CD4-positive, alpha-beta T cell (primary cell): ENCODE results near the gene GALNT2. TPM values are rescaled to one million over a fixed set of nuclear protein-coding genes. Genes with fewer than 3 reads are reported as not detected.

Source experiments
- ATAC-seq: fragments of 200-7000 bp; cut with Tn5 transposase; one replicate; pipeline ENCODE4 v1.10.0; 2022; ENCODE audit warnings: mild to moderate bottlenecking; ENCODE audit not compliant: poor library complexity
- CTCF ChIA-PET: fragments of 350-600 bp; sonication (Branson Sonifier 250); formaldehyde crosslinking; loops from one replicate; lab custom pipeline; 2021; ENCODE audit warnings: antibody characterized with exemption, inconsistent platforms; lab: Charles Lee
- POLR2A ChIA-PET: fragments of 350-600 bp; sonication (Branson Sonifier 250); formaldehyde crosslinking; loops from one replicate; lab custom pipeline; 2021; ENCODE audit warnings: antibody characterized with exemption, inconsistent platforms; lab: Charles Lee
- DNase-seq, 14 experiments: peaks; one replicate each; pipeline ENCODE4 v3.0.0-alpha.2; 2013 to 2020; ENCODE audit warnings: mixed read lengths in 2 of 14
- H3K27ac ChIP-seq, 2 donors: one replicate each; pipeline versions ENCODE4 v1.5.1 to v1.7.0; 2013; ENCODE audit warnings: low read length in 2 of 2, low read depth in 1 of 2, mild to moderate bottlenecking in 1 of 2
- H3K27me3 ChIP-seq, 2 experiments: 1 replicate in 1 of 2; 2 replicates in 1 of 2; pipeline versions ENCODE4 v1.6.1 to v1.7.0; 2013; ENCODE audit warnings: low read length in 2 of 2, control low read depth in 1 of 2, mild to moderate bottlenecking in 1 of 2, moderate library complexity in 1 of 2; ENCODE audit not compliant: insufficient read depth in 2 of 2, control insufficient read depth in 1 of 2
- H3K36me3 ChIP-seq: one replicate; pipeline ENCODE4 v1.6.1; 2013; ENCODE audit warnings: low read length, control low read depth; ENCODE audit not compliant: insufficient read depth
- H3K4me1 ChIP-seq: one replicate; pipeline ENCODE4 v1.6.1; 2013; ENCODE audit warnings: low read length, control low read depth; ENCODE audit not compliant: insufficient read depth
- H3K4me3 ChIP-seq: one replicate; pipeline ENCODE4 v1.5.1; 2013; ENCODE audit warnings: mild to moderate bottlenecking, low read length, moderate library complexity
- H3K9me3 ChIP-seq, 2 experiments: 1 replicate in 1 of 2; 2 replicates in 1 of 2; pipeline versions ENCODE4 v1.6.1 to v1.7.0; 2013; ENCODE audit warnings: low read length in 2 of 2, mild to moderate bottlenecking in 2 of 2, control low read depth in 1 of 2, moderate library complexity in 1 of 2; ENCODE audit not compliant: control insufficient read depth in 1 of 2, insufficient read depth in 1 of 2
- H3K27ac Mint-ChIP-seq: one replicate; pipeline ENCODE4 v1.8.0; 2020; ENCODE audit warnings: mixed read lengths
- H3K27me3 Mint-ChIP-seq: one replicate; pipeline ENCODE4 v1.8.0; 2021; ENCODE audit warnings: mixed read lengths
- H3K36me3 Mint-ChIP-seq: one replicate; pipeline ENCODE4 v1.8.0; 2021; ENCODE audit warnings: low read depth, mixed read lengths
- H3K4me1 Mint-ChIP-seq: one replicate; pipeline ENCODE4 v1.8.0; 2021; ENCODE audit warnings: low read depth, mixed read lengths
- H3K4me3 Mint-ChIP-seq: one replicate; pipeline ENCODE4 v1.8.0; 2020; ENCODE audit warnings: mild to moderate bottlenecking, mixed read lengths
- H3K9me3 Mint-ChIP-seq: one replicate; pipeline ENCODE4 v1.8.0; 2020; ENCODE audit warnings: mixed read lengths
- CTCF ChIP-seq: fragments of 200-600 bp; IDR thresholded peaks from one replicate; pipeline ENCODE4 v1.8.0; 2022; ENCODE audit warnings: antibody characterized with exemption, mild to moderate bottlenecking
- intact Hi-C, 2 experiments: fragments of 100-400 bp; cut with DNase I in 1 of 2; cut with micrococcal nuclease in 1 of 2; formaldehyde crosslinking; loops; one replicate each; pipeline versions ENCODE4 v1.15.1 to v1.9.0; 2023 to 2025; cut with DNase I, micrococcal nuclease
- total RNA-seq, 174 experiments: library from RNA in 2 of 174; stranded (reverse) in 2 of 174; gene quantifications; one replicate each; pipeline ENCODE4 v1.2.3 and lab custom pipeline; 2021 to 2026

GALNT2 gene
- total RNA-seq, 2 experiments from 2014 or later: 11.0 to 11.4 TPM

GRCh38 chr1:230065161-230065560 lies 1.9 kb upstream of the GALNT2 start:
- peaks cover 4% of the 10 kb centered on the region for H3K9me3 Mint-ChIP-seq
- CTCF ChIA-PET: no interaction called here
- no peak overlapping the region for H3K27ac ChIP-seq

GRCh38 chr1:230065571-230065970 lies 1.5 kb upstream of the GALNT2 start:
- CTCF ChIA-PET: no interaction called here
- Histone ChIP-seq H3K9me3 (no peaks in the 10 kb centered on the region), H3K27me3 (no peaks in the 10 kb centered on the region), H3K27ac (no peak overlapping the region), H3K4me1 (peaks cover 15% of the 10 kb centered on the region), H3K36me3 (no peaks in the 10 kb centered on the region), H3K4me3 (no peak overlapping the region)
- H3K9me3 Mint-ChIP-seq: peaks cover 4% of the 10 kb centered on the region
- ATAC-seq (no peak), DNase-seq (no peak)
- H3K4me3 Mint-ChIP-seq: peak overlapping the region; percentile 97
- no peak for TF ChIP-seq CTCF
- peak overlapping the region; percentile 93 for H3K27ac Mint-ChIP-seq
- H3K27me3 Mint-ChIP-seq: no peaks in the 10 kb centered on the region
- H3K4me1 Mint-ChIP-seq: peaks cover 34% of the 10 kb centered on the region
- intact Hi-C loops: loop anchor here (5.0 to 10.0 kb wide), 7 partner anchors 37 to 1359 kb away; partner anchors contain the start of genes TAF5L (in 2 of the 2), URB2 (in 2 of the 2), COG2 (in 1 of the 2) and EGLN1 (in 1 of the 2)
- H3K36me3 Mint-ChIP-seq: peaks cover 5% of the 10 kb centered on the region
- POLR2A ChIA-PET: interaction anchor here (0.6 kb wide), 1 partner anchor 262 kb away, joined by 3 read pairs; no protein-coding TSS in a partner anchor

More at GRCh38 chr1:230065161-230065560, 1.9 kb upstream of the GALNT2 start:
- H3K36me3 Mint-ChIP-seq: peaks cover 5% of the 10 kb centered on the region
- Histone ChIP-seq H3K4me1 (peaks cover 15% of the 10 kb centered on the region), H3K36me3 (no peaks in the 10 kb centered on the region), H3K4me3 (no peak overlapping the region), H3K27me3 (no peaks in the 10 kb centered on the region), H3K9me3 (no peaks in the 10 kb centered on the region)
- ATAC-seq (no peak), DNase-seq (no peak)
- peaks cover 30% of the 10 kb centered on the region for H3K4me1 Mint-ChIP-seq
- peak overlapping the region; percentile 57 for H3K4me3 Mint-ChIP-seq
- no peaks in the 10 kb centered on the region for H3K27me3 Mint-ChIP-seq
- TF ChIP-seq CTCF: no peak
- no peak overlapping the region for H3K27ac Mint-ChIP-seq
- intact Hi-C loops: loop anchor here (5.0 to 10.0 kb wide), 7 partner anchors 37 to 1360 kb away; partner anchors contain the start of genes TAF5L (in 2 of the 2), URB2 (in 2 of the 2), COG2 (in 1 of the 2) and EGLN1 (in 1 of the 2)
- POLR2A ChIA-PET: interaction anchor here (0.6 kb wide), 1 partner anchor 262 kb away, joined by 3 read pairs; no protein-coding TSS in a partner anchor

GRCh38 chr1:230066031-230066430 lies 1.0 kb upstream of the GALNT2 start:
- no peaks in the 10 kb centered on the region for H3K9me3 ChIP-seq
- H3K27ac ChIP-seq: peak overlapping the region; percentile 46 to 73
- Mint-ChIP-seq H3K27ac (peak overlapping the region; percentile 93), H3K36me3 (peaks cover 5% of the 10 kb centered on the region), H3K4me3 (peak overlapping the region; percentile 97), H3K9me3 (peaks cover 4% of the 10 kb centered on the region), H3K27me3 (no peaks in the 10 kb centered on the region), H3K4me1 (peaks cover 39% of the 10 kb centered on the region)
- H3K4me1 ChIP-seq: peaks cover 15% of the 10 kb centered on the region
- ATAC-seq (no peak), DNase-seq (no peak)
- ChIA-PET CTCF (interaction anchor here (1.0 kb wide), 1 partner anchor 35 kb away, joined by 3 read pairs; no protein-coding TSS in a partner anchor), POLR2A (interaction anchor here (0.6 to 1.3 kb wide), 2 partner anchors 111 to 262 kb away, joined by 3 read pairs; no protein-coding TSS in a partner anchor)
- intact Hi-C loops: loop anchor here (2.0 to 10.0 kb wide), 9 partner anchors 36 to 1359 kb away; partner anchors contain the start of genes TAF5L (in 2 of the 2), URB2 (in 2 of the 2), ABCB10 (in 1 of the 2) and CCSAP (in 1 of the 2)
- no peaks in the 10 kb centered on the region for H3K36me3 ChIP-seq
- peak overlapping the region; percentile 73 for H3K4me3 ChIP-seq
- H3K27me3 ChIP-seq: no peaks in the 10 kb centered on the region
- no peak for TF ChIP-seq CTCF
